OCI-LY7 (cell line): Measurements from ENCODE around the gene ZNF445.

Experiments
- CTCF ChIP-seq: fragments of 200-600 bp; sonication (generic); conservative IDR thresholded peaks from 2 replicates; pipeline ENCODE4 v1.5.1; 2014; ENCODE audit warnings: mild to moderate bottlenecking, antibody characterized with exemption, low read length, moderate library complexity, mixed read lengths
- EZH2phosphoT487 ChIP-seq: fragments of 200-600 bp; sonication (generic); IDR thresholded peaks from 2 replicates; pipeline ENCODE4 v1.6.1; 2018; ENCODE audit warnings: low read depth, borderline replicate concordance, mild to moderate bottlenecking, mixed run types, antibody characterized with exemption, low read length, moderate library complexity, mixed read lengths

- no peak for TF ChIP-seq CTCF
- TF ChIP-seq EZH2phosphoT487, result no peak
Observed at GRCh38 chr3:44445786-44446185, 31.7 kb downstream of the ZNF445 start.
